Measurements from ENCODE around the gene INSR.
"Not testable (repeated sequence)": the region's sequence is repeated elsewhere in the genome, so short reads cannot be mapped to it uniquely, and the experiment has no call there.

Gene INSR

DNA sequence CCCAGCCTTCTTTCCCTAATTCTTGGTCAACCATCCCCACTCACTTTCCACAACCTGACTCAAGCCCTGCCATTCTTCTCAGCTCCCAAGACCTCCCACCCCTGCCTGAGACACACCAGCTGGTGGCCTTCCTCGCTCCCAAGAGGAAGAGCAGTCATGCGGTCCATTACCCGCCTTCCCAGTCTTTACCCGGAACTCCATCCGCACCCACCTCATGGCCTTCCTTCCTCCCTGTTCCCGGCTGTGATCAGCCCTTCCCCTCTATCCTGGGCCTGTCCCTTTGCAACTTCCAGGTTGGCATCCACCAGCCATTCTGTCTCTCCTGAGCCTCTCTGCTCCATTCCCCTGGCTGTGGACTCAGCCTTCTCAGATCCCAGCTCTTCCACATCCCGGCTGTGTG is 18.6 kb upstream of the INSR start:
- no peak for DNase-seq (ENCODE audit: low read depth)
- TF ChIP-seq, protein P1, sequence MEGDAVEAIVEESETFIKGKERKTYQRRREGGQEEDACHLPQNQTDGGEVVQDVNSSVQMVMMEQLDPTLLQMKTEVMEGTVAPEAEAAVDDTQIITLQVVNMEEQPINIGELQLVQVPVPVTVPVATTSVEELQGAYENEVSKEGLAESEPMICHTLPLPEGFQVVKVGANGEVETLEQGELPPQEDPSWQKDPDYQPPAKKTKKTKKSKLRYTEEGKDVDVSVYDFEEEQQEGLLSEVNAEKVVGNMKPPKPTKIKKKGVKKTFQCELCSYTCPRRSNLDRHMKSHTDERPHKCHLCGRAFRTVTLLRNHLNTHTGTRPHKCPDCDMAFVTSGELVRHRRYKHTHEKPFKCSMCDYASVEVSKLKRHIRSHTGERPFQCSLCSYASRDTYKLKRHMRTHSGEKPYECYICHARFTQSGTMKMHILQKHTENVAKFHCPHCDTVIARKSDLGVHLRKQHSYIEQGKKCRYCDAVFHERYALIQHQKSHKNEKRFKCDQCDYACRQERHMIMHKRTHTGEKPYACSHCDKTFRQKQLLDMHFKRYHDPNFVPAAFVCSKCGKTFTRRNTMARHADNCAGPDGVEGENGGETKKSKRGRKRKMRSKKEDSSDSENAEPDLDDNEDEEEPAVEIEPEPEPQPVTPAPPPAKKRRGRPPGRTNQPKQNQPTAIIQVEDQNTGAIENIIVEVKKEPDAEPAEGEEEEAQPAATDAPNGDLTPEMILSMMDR (conservative IDR thresholded peaks at IDR 0.05; ENCODE audit: low read length): no peak
- no peak overlapping the region for H3K4me3 ChIP-seq (ENCODE audit: low read length)

DNA sequence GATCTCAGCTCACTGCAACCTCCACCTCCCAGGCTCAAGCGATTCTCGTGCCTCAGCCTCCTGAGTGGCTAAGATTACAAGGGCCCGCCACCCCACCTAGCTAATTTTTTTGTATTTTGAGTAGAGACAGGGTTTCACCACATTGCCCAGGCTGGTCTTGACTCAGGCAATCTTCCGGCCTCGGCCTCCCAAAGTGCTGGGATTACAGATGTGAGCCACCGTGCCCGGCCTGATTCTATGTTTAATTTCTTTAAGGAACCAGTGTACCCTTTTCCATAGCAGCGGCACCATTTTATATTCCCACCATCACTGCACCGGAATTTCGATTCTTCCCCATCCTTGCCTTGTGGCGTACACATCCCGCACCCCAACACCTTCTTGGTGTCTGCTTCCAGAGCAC is 17.7 kb upstream of the INSR start:
- TF ChIP-seq, protein P1 (conservative IDR thresholded peaks at IDR 0.05; ENCODE audit: low read length): no peak
- no peak overlapping the region for H3K4me3 ChIP-seq (ENCODE audit: low read length)
- no peak for DNase-seq (ENCODE audit: low read depth)

DNA sequence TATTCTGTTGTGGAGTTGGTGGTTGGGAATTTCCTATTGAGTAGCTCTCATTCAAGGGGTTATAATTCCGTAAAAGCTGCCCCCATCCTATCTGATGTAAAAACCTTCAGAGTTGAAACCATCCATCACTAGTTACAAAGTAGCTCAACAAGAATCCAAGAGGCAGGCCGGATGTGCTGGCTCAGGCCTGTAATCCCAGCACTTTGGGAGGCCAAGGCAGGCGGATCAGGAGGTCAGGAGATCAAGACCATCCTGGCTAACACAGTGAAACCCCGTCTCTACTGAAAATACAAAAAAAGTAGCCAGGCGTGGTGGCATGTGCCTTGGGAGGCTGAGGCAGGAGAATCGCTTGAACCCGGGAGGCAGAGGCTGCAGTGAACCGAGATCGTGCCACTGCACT is 14.1 kb upstream of the INSR start:
- not testable (repeated sequence) for H3K4me3 ChIP-seq (ENCODE audit: low read length); DNase-seq (ENCODE audit: low read depth)

DNA sequence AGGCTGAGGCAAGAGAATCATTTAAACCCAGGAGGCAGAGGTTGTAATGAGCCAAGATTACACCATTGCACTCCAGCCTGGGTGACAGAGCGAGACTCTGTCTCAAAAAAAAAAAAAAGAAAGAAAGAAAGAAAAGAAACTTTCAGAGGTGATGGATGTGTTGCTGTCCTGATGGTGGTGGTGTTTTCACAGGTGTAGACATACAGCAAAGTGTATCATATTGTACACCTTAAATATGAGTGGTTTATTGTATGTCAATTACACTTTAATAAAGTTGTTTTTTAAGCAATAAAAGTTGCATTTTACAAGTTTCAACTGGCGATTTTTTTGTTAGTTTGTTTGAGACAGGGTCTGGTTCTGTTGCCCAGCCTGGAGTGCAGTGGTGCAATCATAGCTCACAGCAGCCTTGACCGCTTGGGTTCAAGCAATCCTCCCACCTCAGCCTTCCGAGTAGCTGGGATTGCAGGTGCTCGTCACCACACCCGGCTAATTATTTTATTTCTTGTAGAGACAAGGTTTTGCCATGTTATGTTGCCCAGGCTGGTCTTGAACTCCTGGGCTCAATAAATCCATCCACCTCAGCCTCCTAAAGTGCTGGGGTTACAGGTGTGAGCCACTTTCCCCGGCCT is 13.5 kb upstream of the INSR start:
- DNase-seq (ENCODE audit: low read depth): no peak
- H3K4me3 ChIP-seq (ENCODE audit: low read length): no peak overlapping the region
- TF ChIP-seq, protein P1 (conservative IDR thresholded peaks at IDR 0.05; ENCODE audit: low read length): no peak

DNA sequence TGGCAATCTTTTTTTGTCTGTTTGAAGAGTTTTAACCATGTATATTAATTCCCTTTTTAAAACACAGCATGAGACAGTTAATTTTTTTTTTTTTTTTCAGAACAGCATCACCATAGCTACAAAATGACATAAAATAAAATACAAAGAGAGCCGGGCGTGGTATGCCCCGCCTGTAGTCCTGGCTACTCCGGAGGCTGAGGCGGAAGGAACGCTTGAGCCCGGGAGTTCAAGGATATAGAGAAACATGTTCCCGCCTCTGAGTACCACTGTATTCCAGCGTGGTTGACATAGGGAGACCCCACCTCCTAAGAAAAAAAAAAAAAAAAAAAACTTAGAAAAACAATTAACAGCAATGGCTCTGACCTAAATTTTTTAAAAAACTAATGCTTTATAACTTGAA is 10.0 kb upstream of the INSR start:
- no peak for DNase-seq (ENCODE audit: low read depth)
- no peak overlapping the region for H3K4me3 ChIP-seq (ENCODE audit: low read length)
- TF ChIP-seq, protein P1 (conservative IDR thresholded peaks at IDR 0.05; ENCODE audit: low read length): no peak

DNA sequence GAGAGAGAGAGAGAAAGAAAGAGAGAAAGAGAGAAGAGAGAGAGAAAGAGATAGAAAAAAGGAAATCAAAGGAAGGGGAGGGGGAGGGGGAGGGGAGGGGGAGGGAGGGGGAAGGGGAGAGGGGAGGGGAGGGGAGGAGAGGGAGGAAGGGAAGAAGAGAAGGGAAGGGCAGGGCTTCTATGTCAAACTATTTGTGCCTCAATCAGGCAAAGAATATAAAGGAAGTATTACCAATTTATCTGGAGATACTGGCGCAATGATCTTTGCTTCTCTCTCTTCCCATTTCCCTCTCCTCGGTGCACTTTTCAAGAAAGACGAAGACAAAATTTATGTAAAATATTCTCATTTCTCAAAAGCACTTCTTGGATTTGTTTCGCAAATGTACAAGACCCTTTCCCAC is 9.3 kb upstream of the INSR start:
- H3K4me3 ChIP-seq (ENCODE audit: low read length): no peak overlapping the region
- DNase-seq (ENCODE audit: low read depth): no peak
- TF ChIP-seq, protein P1 (conservative IDR thresholded peaks at IDR 0.05; ENCODE audit: low read length): no peak

DNA sequence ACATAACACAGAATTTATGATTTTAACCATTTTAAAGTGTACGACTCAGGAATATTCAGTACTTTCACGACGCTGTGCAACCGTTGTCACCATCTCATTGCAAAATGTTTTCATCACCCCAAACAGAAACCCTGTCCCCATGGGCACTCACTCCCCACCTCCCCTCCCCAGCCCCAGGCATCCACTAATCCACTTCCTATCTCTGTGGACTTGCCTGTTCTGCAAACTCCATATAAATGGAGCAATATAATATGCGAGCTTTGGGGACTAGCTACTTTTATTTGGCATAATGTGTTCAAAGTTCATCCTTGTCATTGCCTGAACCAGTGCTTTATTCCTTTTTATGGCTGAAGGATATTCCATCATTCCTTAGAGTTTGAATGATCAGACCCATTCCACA is 7.3 kb upstream of the INSR start:
- no peak overlapping the region for H3K4me3 ChIP-seq (ENCODE audit: low read length)
- DNase-seq (ENCODE audit: low read depth): no peak
- TF ChIP-seq, protein P1 (conservative IDR thresholded peaks at IDR 0.05; ENCODE audit: low read length): no peak

DNA sequence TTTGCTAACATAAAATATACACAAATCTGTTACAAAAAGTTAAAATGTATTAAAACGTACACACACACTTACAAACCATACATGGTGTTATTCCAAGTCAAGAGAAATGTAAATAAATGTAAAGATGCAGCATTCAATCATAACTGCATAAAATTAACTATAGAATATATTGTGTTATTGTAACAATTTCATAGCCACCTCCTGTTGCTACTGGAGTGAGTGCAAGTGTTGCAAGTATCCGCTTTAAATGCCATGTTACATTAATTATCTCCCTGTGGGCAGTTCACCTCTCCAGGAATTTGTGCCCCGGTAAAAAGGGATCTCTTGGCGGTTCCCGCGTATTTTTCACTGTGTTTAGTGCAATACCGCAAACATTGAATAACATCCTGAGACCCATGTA is 3.5 kb upstream of the INSR start:
- no peak for DNase-seq (ENCODE audit: low read depth)
- no peak overlapping the region for H3K4me3 ChIP-seq (ENCODE audit: low read length)
- TF ChIP-seq, protein P1 (conservative IDR thresholded peaks at IDR 0.05; ENCODE audit: low read length): no peak

All from AG10803 (cell line).